Uterus (tissue), 4 donors: ENCODE measurements around the gene PACRG. TPM values are rescaled to one million over a fixed set of nuclear protein-coding genes. Genes with fewer than 3 reads are reported as not detected.
"Not testable (repeated sequence)": the region's sequence is repeated elsewhere in the genome, so short reads cannot be mapped to it uniquely, and the experiment has no call there.

ENCODE experiments used
- DNase-seq, 2 donors: peaks; one replicate each; pipeline ENCODE4 v3.0.0-alpha.2; 2019 to 2020
- H3K27ac ChIP-seq, 2 donors: fragments of 200-600 bp; sonication (generic); 1 replicate in 1 of 2; 2 replicates in 1 of 2; pipeline ENCODE4 v1.5.1; 2016 to 2018
- H3K27me3 ChIP-seq, 2 donors: fragments of 200-600 bp; sonication (generic); one replicate each; pipeline ENCODE4 v1.5.1; 2018 to 2019; ENCODE audit warnings: control low read depth in 1 of 2
- H3K36me3 ChIP-seq, 2 donors: fragments of 200-600 bp; sonication (generic); one replicate each; pipeline ENCODE4 v1.5.1; 2019; ENCODE audit warnings: control low read depth in 1 of 2
- H3K4me1 ChIP-seq, 2 donors: fragments of 200-600 bp; sonication (generic); one replicate each; pipeline ENCODE4 v1.5.1; 2018 to 2019; ENCODE audit warnings: control low read depth in 1 of 2
- H3K4me3 ChIP-seq, 2 donors: fragments of 200-600 bp; sonication (generic); 1 replicate in 1 of 2; 2 replicates in 1 of 2; pipeline ENCODE4 v1.5.1; 2018 to 2019; ENCODE audit warnings: mild to moderate bottlenecking in 1 of 2
- H3K9me3 ChIP-seq, 2 donors: fragments of 200-600 bp; sonication (generic); one replicate each; pipeline ENCODE4 v1.5.1; 2019; ENCODE audit warnings: control low read depth in 1 of 2
- CTCF ChIP-seq, 4 experiments: fragments of 200-600 bp in 2 of 4; fragments of 450-650 bp in 2 of 4; sonication (generic) in 2 of 4; IDR thresholded peaks; one replicate each; pipeline ENCODE4 v1.5.1; 2016 to 2019; ENCODE audit warnings: antibody characterized with exemption in 4 of 4, mild to moderate bottlenecking in 2 of 4, moderate library complexity in 1 of 4
- POLR2A ChIP-seq, 2 donors: fragments of 450-650 bp; IDR thresholded peaks; one replicate each; pipeline ENCODE4 v1.6.1; 2016; ENCODE audit warnings: antibody characterized with exemption in 2 of 2, mild to moderate bottlenecking in 1 of 2, moderate library complexity in 1 of 2
- intact Hi-C: fragments of 100-400 bp; cut with DNase I; formaldehyde crosslinking; loops from one replicate; pipeline ENCODE4 v1.15.1; 2023; ENCODE audit warnings: low total_unique reads
- total RNA-seq, 4 donors: library from RNA; depleted of rRNA in 3 of 4; stranded (reverse); fragments of >200 nt in 3 of 4; gene quantifications; one replicate each; pipeline versions ENCODE4 v1.1.0 to v1.2.4, GENCODE V29; 2014 to 2023
- donor health status: DM: yes; HTN: yes; CAD: no.

The PACRG gene
- total RNA-seq, 4 donors from 2014 or later, result 4.6 to 12.3 (median 7.5) TPM

GRCh38 chr6:163314791-163315470, 587.2 kb downstream of the PACRG start:
- intact Hi-C loops, result no loop called here
- H3K4me3 ChIP-seq, result no peak overlapping the region
- H3K27ac ChIP-seq, result no peak overlapping the region

GRCh38 chr6:163316866-163317495, 589.2 kb downstream of the PACRG start:
- H3K4me1 ChIP-seq, intact Hi-C loops, H3K36me3 ChIP-seq, DNase-seq, H3K9me3 ChIP-seq, H3K27me3 ChIP-seq, H3K27ac ChIP-seq, H3K4me3 ChIP-seq: not testable (repeated sequence)

More at GRCh38 chr6:163314791-163315470, 587.2 kb downstream of the PACRG start:
- H3K9me3 ChIP-seq, result no peaks in the 10 kb centered on the region
- no peaks in the 10 kb centered on the region for H3K36me3 ChIP-seq
- no peak for TF ChIP-seq POLR2A (IDR thresholded peaks at IDR 0.05)
- TF ChIP-seq CTCF (IDR thresholded peaks at IDR 0.05), result no peak
- no peaks in the 10 kb centered on the region for H3K4me1 ChIP-seq
- no peak for DNase-seq
- H3K27me3 ChIP-seq, result no peaks in the 10 kb centered on the region

GRCh38 chr6:163318071-163318786, 590.5 kb downstream of the PACRG start:
- no peaks in the 10 kb centered on the region for H3K36me3 ChIP-seq
- no peak overlapping the region for H3K4me3 ChIP-seq
- H3K27me3 ChIP-seq, result no peaks in the 10 kb centered on the region
- H3K4me1 ChIP-seq, result no peaks in the 10 kb centered on the region
- intact Hi-C loops, result no loop called here
- TF ChIP-seq CTCF (IDR thresholded peaks at IDR 0.05) (no peak), POLR2A (IDR thresholded peaks at IDR 0.05) (no peak)
- no peak for DNase-seq
- H3K9me3 ChIP-seq, result no peaks in the 10 kb centered on the region
- no peak overlapping the region for H3K27ac ChIP-seq

- DNase-seq, result no peak
- H3K27me3 ChIP-seq, result no peaks in the 10 kb centered on the region
- no peaks in the 10 kb centered on the region for H3K4me1 ChIP-seq
- H3K4me3 ChIP-seq, result no peak overlapping the region
- TF ChIP-seq CTCF (IDR thresholded peaks at IDR 0.05), result no peak
- no peak for TF ChIP-seq POLR2A (IDR thresholded peaks at IDR 0.05)
- no peaks in the 10 kb centered on the region for H3K9me3 ChIP-seq
- H3K36me3 ChIP-seq, result no peaks in the 10 kb centered on the region
- no peak overlapping the region for H3K27ac ChIP-seq
- intact Hi-C loops, result no loop called here
Measured at GRCh38 chr6:163319609-163320366, 592.0 kb downstream of the PACRG start.

GRCh38 chr6:163320402-163320801, 592.6 kb downstream of the PACRG start:
- DNase-seq, result no peak
- no peak overlapping the region for H3K4me3 ChIP-seq
- no peaks in the 10 kb centered on the region for H3K36me3 ChIP-seq
- H3K27me3 ChIP-seq, result no peaks in the 10 kb centered on the region
- TF ChIP-seq CTCF (IDR thresholded peaks at IDR 0.05) (no peak), POLR2A (IDR thresholded peaks at IDR 0.05) (no peak)
- H3K27ac ChIP-seq, result no peak overlapping the region
- intact Hi-C loops, result no loop called here
- H3K4me1 ChIP-seq, result no peaks in the 10 kb centered on the region
- H3K9me3 ChIP-seq, result no peaks in the 10 kb centered on the region
